ENCODE results near the gene KCNIP1.
A peak's percentile ranks its signal among the peaks of the same experiment; 100 is the strongest.

The KCNIP1 gene

GRCh38 chr5:170632266-170632984 is 128.6 kb downstream of the KCNIP1 start:
- DNase-seq = no peak

- peak; percentile 57 for DNase-seq
Observed at GRCh38 chr5:170632985-170633234, 129.1 kb downstream of the KCNIP1 start.

GRCh38 chr5:170633235-170634081 is 129.6 kb downstream of the KCNIP1 start:
- DNase-seq = no peak

- no peak for DNase-seq
Observed at GRCh38 chr5:170634256-170634990, 130.6 kb downstream of the KCNIP1 start.

- DNase-seq = no peak
Observed at GRCh38 chr5:170635706-170636105, 131.9 kb downstream of the KCNIP1 start.

GRCh38 chr5:170636206-170636605 is 132.4 kb downstream of the KCNIP1 start:
- DNase-seq = no peak

- no peak for DNase-seq
Observed at GRCh38 chr5:170636801-170637477, 133.1 kb downstream of the KCNIP1 start.

- DNase-seq = no peak
Observed at GRCh38 chr5:170638051-170638450, 134.2 kb downstream of the KCNIP1 start.

- peak; percentile 57 for DNase-seq
Observed at GRCh38 chr5:170638454-170639220, 134.8 kb downstream of the KCNIP1 start.

GRCh38 chr5:170639221-170639925 is 135.6 kb downstream of the KCNIP1 start:
- DNase-seq = no peak

GRCh38 chr5:170640731-170641588 is 137.1 kb downstream of the KCNIP1 start:
- DNase-seq = no peak

GRCh38 chr5:170641589-170642031 is 137.8 kb downstream of the KCNIP1 start:
- no peak for DNase-seq

GRCh38 chr5:170642066-170642735 is 138.4 kb downstream of the KCNIP1 start:
- DNase-seq = no peak

GRCh38 chr5:170642776-170643436 is 139.1 kb downstream of the KCNIP1 start:
- no peak for DNase-seq

GRCh38 chr5:170643591-170643990 is 139.8 kb downstream of the KCNIP1 start:
- no peak for DNase-seq

- no peak for DNase-seq
Observed at GRCh38 chr5:170644501-170644900, 140.7 kb downstream of the KCNIP1 start.

GRCh38 chr5:170648541-170648940 is 144.7 kb downstream of the KCNIP1 start:
- no peak for DNase-seq

GRCh38 chr5:170650850-170651249 is 147.0 kb downstream of the KCNIP1 start:
- no peak for DNase-seq

- no peak for DNase-seq
Observed at GRCh38 chr5:170651604-170652277, 147.9 kb downstream of the KCNIP1 start.

Measured in activated CD8-positive, alpha-beta memory T cell treated with anti-CD3 and anti-CD28 coated beads, Interleukin-2, amount 50 U/mL, for 4 hours (primary cell).